ENCODE measurements around the gene ATP8A2. TPM values are rescaled to one million over a fixed set of nuclear protein-coding genes. Genes with fewer than 3 reads are reported as not detected.

Gene ATP8A2
- total RNA-seq, 2 experiments from 2014 or later, result 0.92 to 0.94 TPM

- intact Hi-C loops (cut with micrococcal nuclease), result no loop called here
- Mint-ChIP-seq H3K4me3 (no peak overlapping the region), H3K27ac (no peak overlapping the region), H3K4me1 (ENCODE audit: low read depth) (no peaks in the 10 kb centered on the region), H3K27me3 (peaks cover 11% of the 10 kb centered on the region), H3K9me3 (no peaks in the 10 kb centered on the region), H3K36me3 (ENCODE audit: low read depth) (no peaks in the 10 kb centered on the region)
- no peak for ATAC-seq
- ChIA-PET CTCF (interaction anchor here (2.9 kb wide), 1 partner anchor 10 kb away, joined by 13 read pairs; no protein-coding TSS in a partner anchor), POLR2A (no interaction called here)
- no peak for DNase-seq
- TF ChIP-seq, protein P1, sequence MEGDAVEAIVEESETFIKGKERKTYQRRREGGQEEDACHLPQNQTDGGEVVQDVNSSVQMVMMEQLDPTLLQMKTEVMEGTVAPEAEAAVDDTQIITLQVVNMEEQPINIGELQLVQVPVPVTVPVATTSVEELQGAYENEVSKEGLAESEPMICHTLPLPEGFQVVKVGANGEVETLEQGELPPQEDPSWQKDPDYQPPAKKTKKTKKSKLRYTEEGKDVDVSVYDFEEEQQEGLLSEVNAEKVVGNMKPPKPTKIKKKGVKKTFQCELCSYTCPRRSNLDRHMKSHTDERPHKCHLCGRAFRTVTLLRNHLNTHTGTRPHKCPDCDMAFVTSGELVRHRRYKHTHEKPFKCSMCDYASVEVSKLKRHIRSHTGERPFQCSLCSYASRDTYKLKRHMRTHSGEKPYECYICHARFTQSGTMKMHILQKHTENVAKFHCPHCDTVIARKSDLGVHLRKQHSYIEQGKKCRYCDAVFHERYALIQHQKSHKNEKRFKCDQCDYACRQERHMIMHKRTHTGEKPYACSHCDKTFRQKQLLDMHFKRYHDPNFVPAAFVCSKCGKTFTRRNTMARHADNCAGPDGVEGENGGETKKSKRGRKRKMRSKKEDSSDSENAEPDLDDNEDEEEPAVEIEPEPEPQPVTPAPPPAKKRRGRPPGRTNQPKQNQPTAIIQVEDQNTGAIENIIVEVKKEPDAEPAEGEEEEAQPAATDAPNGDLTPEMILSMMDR (IDR thresholded peaks at IDR 0.05), result no peak
These were observed 212.3 kb downstream of the ATP8A2 start for GRCh38 chr13:25584087-25584486.

DNA sequence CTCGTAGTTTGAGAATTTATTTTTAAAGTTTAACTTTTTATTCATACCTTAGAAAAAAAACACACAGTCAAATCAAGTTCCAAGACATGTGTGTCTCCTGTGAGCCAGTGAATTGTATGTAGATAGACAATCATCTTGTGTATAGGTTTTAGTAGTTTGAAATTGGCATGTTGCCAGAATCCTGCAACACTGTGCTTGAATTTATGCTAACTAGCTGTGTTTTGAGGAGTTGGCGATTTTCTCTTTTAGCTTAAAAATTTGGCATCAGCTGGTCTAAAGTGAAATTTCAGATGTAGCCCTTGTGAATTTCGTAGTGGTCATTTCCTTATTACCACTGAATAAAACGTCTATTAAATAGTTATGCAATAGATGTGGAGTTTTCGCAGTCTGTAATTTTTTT lies 213.2 kb downstream of the ATP8A2 start:
- DNase-seq, result no peak
- TF ChIP-seq, protein P1 (IDR thresholded peaks at IDR 0.05), result no peak
- POLR2A ChIA-PET, result no interaction called here
- ATAC-seq, result no peak
- H3K36me3 Mint-ChIP-seq (ENCODE audit: low read depth), result no peaks in the 10 kb centered on the region
- H3K27ac Mint-ChIP-seq, result no peak overlapping the region
- H3K27me3 Mint-ChIP-seq, result peaks cover 11% of the 10 kb centered on the region
- intact Hi-C loops (cut with micrococcal nuclease), result no loop called here
- no peak overlapping the region for H3K4me3 Mint-ChIP-seq
- no peaks in the 10 kb centered on the region for H3K9me3 Mint-ChIP-seq
- CTCF ChIA-PET, result interaction anchor here (2.9 kb wide), 1 partner anchor 11 kb away, joined by 13 read pairs; no protein-coding TSS in a partner anchor
- no peaks in the 10 kb centered on the region for H3K4me1 Mint-ChIP-seq (ENCODE audit: low read depth)

GRCh38 chr13:25587326-25587980 lies 215.7 kb downstream of the ATP8A2 start:
- ChIA-PET CTCF (no interaction called here), POLR2A (no interaction called here)
- TF ChIP-seq, protein P1 (IDR thresholded peaks at IDR 0.05), result no peak
- intact Hi-C loops (cut with micrococcal nuclease), result no loop called here
- no peak overlapping the region for H3K4me3 Mint-ChIP-seq
- no peak overlapping the region for H3K27ac Mint-ChIP-seq
- no peaks in the 10 kb centered on the region for H3K4me1 Mint-ChIP-seq (ENCODE audit: low read depth)
- ATAC-seq (no peak), DNase-seq (no peak)
- no peaks in the 10 kb centered on the region for H3K9me3 Mint-ChIP-seq
- no peaks in the 10 kb centered on the region for H3K36me3 Mint-ChIP-seq (ENCODE audit: low read depth)
- H3K27me3 Mint-ChIP-seq, result peaks cover 16% of the 10 kb centered on the region

DNA sequence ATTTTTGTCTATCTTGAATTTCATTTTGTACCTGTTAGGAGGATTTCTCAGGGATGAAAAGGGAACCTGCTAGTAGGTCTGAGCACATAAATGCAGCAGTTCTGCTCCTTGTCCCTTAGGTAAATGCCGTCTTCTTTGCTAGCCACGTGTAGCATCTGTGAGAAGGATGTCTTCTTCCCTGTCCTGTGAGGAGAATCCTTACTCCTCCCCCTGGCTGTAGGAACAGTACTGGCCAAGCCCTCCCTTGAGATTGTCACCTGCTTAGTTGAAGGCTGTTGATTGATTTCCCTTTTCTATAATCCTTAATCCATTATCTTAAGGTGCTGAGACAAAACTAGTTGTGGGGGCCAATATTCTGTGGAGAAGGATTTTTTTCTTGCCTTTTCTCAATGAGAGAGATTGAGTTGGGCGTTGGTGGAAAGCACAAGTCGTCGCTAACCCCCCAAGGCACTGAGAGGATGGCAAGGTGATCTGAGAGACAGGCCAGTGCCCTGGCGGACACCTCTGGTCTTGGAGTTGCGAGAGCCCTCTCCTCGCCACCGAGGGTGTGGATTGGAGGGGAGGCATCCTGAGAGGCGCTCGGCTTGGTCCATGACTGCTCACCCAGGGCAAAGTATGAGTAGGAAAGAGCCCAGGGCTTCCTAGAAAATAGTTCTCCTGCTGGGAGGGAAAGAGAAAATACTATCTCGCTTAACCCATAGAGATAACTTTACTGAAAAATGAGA lies 216.7 kb downstream of the ATP8A2 start:
- POLR2A ChIA-PET, result no interaction called here
- DNase-seq (no peak), ATAC-seq (no peak)
- intact Hi-C loops (cut with micrococcal nuclease), result no loop called here
- Mint-ChIP-seq H3K4me3 (no peak overlapping the region), H3K4me1 (ENCODE audit: low read depth) (no peaks in the 10 kb centered on the region), H3K27ac (no peak overlapping the region), H3K9me3 (no peaks in the 10 kb centered on the region), H3K27me3 (peaks cover 17% of the 10 kb centered on the region), H3K36me3 (ENCODE audit: low read depth) (no peaks in the 10 kb centered on the region)
- TF ChIP-seq, protein P1 (IDR thresholded peaks at IDR 0.05), result no peak
- CTCF ChIA-PET, result no interaction called here

DNA sequence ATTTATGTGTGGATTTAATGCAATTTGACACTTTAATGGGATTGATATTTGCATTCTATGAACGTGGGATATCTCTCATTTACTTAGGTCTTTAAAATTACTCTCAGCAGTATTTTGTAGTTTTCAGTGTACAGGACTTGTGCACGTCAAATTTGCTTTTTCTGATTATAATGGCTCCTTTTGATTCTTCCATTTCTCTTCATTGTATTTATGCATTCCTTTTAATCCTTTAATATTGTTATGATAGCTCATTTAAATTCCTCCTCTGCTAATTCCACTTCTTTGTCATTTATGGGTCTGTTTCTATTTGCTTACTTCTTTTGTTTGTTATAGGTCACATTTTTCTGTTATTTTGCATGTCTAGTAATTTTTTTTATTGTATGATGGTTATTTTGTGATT lies 226.6 kb downstream of the ATP8A2 start:
- ChIA-PET CTCF (no interaction called here), POLR2A (no interaction called here)
- ATAC-seq (no peak), DNase-seq (no peak)
- intact Hi-C loops (cut with micrococcal nuclease), result no loop called here
- no peaks in the 10 kb centered on the region for H3K4me1 Mint-ChIP-seq (ENCODE audit: low read depth)
- no peaks in the 10 kb centered on the region for H3K9me3 Mint-ChIP-seq
- H3K4me3 Mint-ChIP-seq, result no peak overlapping the region
- TF ChIP-seq, protein P1 (IDR thresholded peaks at IDR 0.05), result no peak
- H3K36me3 Mint-ChIP-seq (ENCODE audit: low read depth), result no peaks in the 10 kb centered on the region
- peaks cover 19% of the 10 kb centered on the region for H3K27me3 Mint-ChIP-seq
- no peak overlapping the region for H3K27ac Mint-ChIP-seq
